Suprapubic skin (tissue), 4 donors: ENCODE data around the gene FRA10AC1.

Experiments
- CTCF ChIP-seq, 2 donors: fragments of 200-600 bp in 1 of 2; fragments of 450-650 bp in 1 of 2; sonication (generic) in 1 of 2; IDR thresholded peaks; one replicate each; pipeline ENCODE4 v1.5.1; 2016 to 2019; ENCODE audit warnings: antibody characterized with exemption in 2 of 2, mild to moderate bottlenecking in 1 of 2, moderate library complexity in 1 of 2
- EP300 ChIP-seq: sonication (generic); formaldehyde crosslinking; IDR thresholded peaks from one replicate; pipeline ENCODE4 v1.6.1; 2017; ENCODE audit warnings: antibody characterized with exemption
- POLR2A ChIP-seq, 2 donors: fragments of 450-650 bp; IDR thresholded peaks; one replicate each; pipeline ENCODE4 v1.6.1; 2017; ENCODE audit warnings: antibody characterized with exemption in 2 of 2, mild to moderate bottlenecking in 2 of 2, moderate library complexity in 2 of 2
- POLR2AphosphoS5 ChIP-seq, 3 donors: sonication (generic); formaldehyde crosslinking; IDR thresholded peaks; one replicate each; pipeline ENCODE4 v1.6.1; 2017; ENCODE audit warnings: antibody characterized with exemption in 3 of 3

GRCh38 chr10:93630625-93631557, 71.5 kb downstream of the FRA10AC1 start:
- TF ChIP-seq POLR2AphosphoS5 (IDR thresholded peaks at IDR 0.05) (no peak), CTCF (IDR thresholded peaks at IDR 0.05) (no peak), POLR2A (IDR thresholded peaks at IDR 0.05) (no peak), EP300 (no peak)
